H1 (cell line): ENCODE results near the gene P2RX6. TPM values are rescaled to one million over a fixed set of nuclear protein-coding genes. Genes with fewer than 3 reads are reported as not detected.

Experiments used
- ASH2L ChIP-seq: fragments of 200-600, 300-600 bp; sonication (generic); IDR thresholded peaks from one replicate; pipeline ENCODE4 v1.7.1; 2017; ENCODE audit warnings: low read length
- CHD1 ChIP-seq: IDR thresholded peaks from 2 replicates; pipeline ENCODE4 v1.6.1; 2012; ENCODE audit warnings: low read depth, low read length, improper control_type of control experiment
- NANOG ChIP-seq: IDR thresholded peaks from 2 replicates; pipeline ENCODE4 v1.6.1; 2011; ENCODE audit warnings: low read length, low read depth, mild to moderate bottlenecking, inconsistent platforms; ENCODE audit not compliant: insufficient read depth, poor library complexity, severe bottlenecking
- polyA plus RNA-seq, 7 experiments: library from polyadenylated mRNA; depleted of rRNA in 3 of 7; stranded (reverse) in 5 of 7; unstranded in 2 of 7; fragments of >200 nt in 5 of 7; fragments of 200-250 nt in 2 of 7; gene quantifications; 1 replicate in 5 of 7; 2 replicates in 1 of 7; 4 replicates in 1 of 7; pipeline versions ENCODE4 v1.2.1 to v1.2.3, GENCODE V29; 2011 to 2013; ENCODE audit warnings: missing spikeins in 2 of 7, mixed read lengths in 2 of 7
- total RNA-seq: library from RNA; stranded (reverse); fragmentation: NEBNext Ultra II Directional; extraction: Animal tissue kit (Norgen Biotek cat#: 25700); gene quantifications from 2 replicates; pipeline ENCODE4 v1.2.1, GENCODE V29; 2021

The P2RX6 gene
- total and polyA plus RNA-seq, 2 of the 8 experiments (the other 6 are each of a cell fraction or from before 2014, with no cell fraction given): 0.09 TPM; not detected in 1

DNA sequence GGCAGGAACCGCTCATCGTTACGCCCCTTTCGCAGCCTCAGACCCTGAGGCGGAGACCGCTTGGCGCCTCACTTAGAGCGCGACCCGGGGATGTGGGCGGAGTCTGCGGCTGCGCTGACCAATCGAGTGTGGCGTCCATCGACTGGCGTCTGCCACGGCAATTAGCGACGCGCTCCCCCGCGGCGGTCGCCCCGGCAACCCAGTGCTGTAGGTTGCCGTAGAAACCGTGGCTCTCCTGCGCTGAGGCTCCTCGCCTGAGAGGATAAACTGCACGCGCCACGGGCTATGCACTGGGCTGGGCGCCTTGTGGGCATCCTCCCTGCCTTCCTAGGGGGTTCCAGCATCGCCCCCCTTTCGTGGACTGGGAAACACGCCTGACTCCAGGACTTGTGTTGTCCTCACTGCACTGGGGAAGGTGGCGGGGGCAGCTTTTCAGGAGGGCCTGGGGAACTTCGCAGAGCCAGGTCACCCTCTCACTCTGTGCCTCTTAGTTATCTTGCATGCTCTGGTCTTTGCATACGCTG is 701 bp upstream of the P2RX6 start (continued):
- peak; percentile 73 for TF ChIP-seq NANOG
- TF ChIP-seq ASH2L: peak; percentile 1
- no peak for TF ChIP-seq CHD1
